ENCODE measurements around the gene GMEB2.
"Not testable (repeated sequence)": the region's sequence is repeated elsewhere in the genome, so short reads cannot be mapped to it uniquely, and the experiment has no call there.

GMEB2 gene

GRCh38 chr20:63626424-63627128 lies at the start of gene GMEB2:
Gene GMEB2 (minus strand): TSS chr20:63627101. CDS start chr20:63619397, 7,704 bp downstream.
- in situ Hi-C loops (cut with HindIII; ENCODE audit: low pct_ligation_motif_present, low sequenced_read_pairs): no loop called here
- H3K4me3 ChIP-seq (ENCODE audit: low read depth, low read length): peak within 1 kb of the TSS; percentile 87
- no peak for TF ChIP-seq CTCF (IDR thresholded peaks at IDR 0.05; ENCODE audit: low read depth, low read length, missing control alignments)
- H3K36me3 ChIP-seq (replicated peaks): no peaks in the 10 kb centered on the region
- H3K27me3 ChIP-seq (replicated peaks): no peaks in the 10 kb centered on the region
- DNase-seq: peak; percentile 7
- H3K27ac ChIP-seq: peak within 1 kb of the TSS; percentile 92

- no peak for DNase-seq
- peaks cover 17% of the 10 kb centered on the region for H3K36me3 ChIP-seq (replicated peaks)
- in situ Hi-C loops (cut with HindIII; ENCODE audit: low pct_ligation_motif_present, low sequenced_read_pairs): loop anchor here (25.0 kb wide), 1 partner anchor 89 kb away; no protein-coding TSS in a partner anchor
Observed at GRCh38 chr20:63675681-63676368, 48.9 kb upstream of the GMEB2 start.

GRCh38 chr20:63673951-63674350 lies 47.0 kb upstream of the GMEB2 start:
- DNase-seq: no peak
- Histone ChIP-seq H3K4me3 (ENCODE audit: low read depth, low read length) (no peak overlapping the region), H3K27me3 (replicated peaks) (no peaks in the 10 kb centered on the region), H3K27ac (no peak overlapping the region), H3K36me3 (replicated peaks) (peaks cover 19% of the 10 kb centered on the region)
- in situ Hi-C loops (cut with HindIII; ENCODE audit: low pct_ligation_motif_present, low sequenced_read_pairs): no loop called here
- TF ChIP-seq CTCF (IDR thresholded peaks at IDR 0.05; ENCODE audit: low read depth, low read length, missing control alignments): no peak

More at GRCh38 chr20:63675681-63676368, 48.9 kb upstream of the GMEB2 start:
- TF ChIP-seq CTCF (IDR thresholded peaks at IDR 0.05; ENCODE audit: low read depth, low read length, missing control alignments): no peak
- no peak overlapping the region for H3K27ac ChIP-seq
- H3K4me3 ChIP-seq (ENCODE audit: low read depth, low read length): no peak overlapping the region
- no peaks in the 10 kb centered on the region for H3K27me3 ChIP-seq (replicated peaks)

- DNase-seq: no peak
- no peak for TF ChIP-seq CTCF (IDR thresholded peaks at IDR 0.05; ENCODE audit: low read depth, low read length, missing control alignments)
- Histone ChIP-seq H3K27ac (no peak overlapping the region), H3K27me3 (replicated peaks) (no peaks in the 10 kb centered on the region), H3K36me3 (replicated peaks) (peaks cover 25% of the 10 kb centered on the region), H3K4me3 (ENCODE audit: low read depth, low read length) (no peak overlapping the region)
- in situ Hi-C loops (cut with HindIII; ENCODE audit: low pct_ligation_motif_present, low sequenced_read_pairs): no loop called here
Observed at GRCh38 chr20:63672666-63673065, 45.8 kb upstream of the GMEB2 start.

- H3K4me3 ChIP-seq (ENCODE audit: low read depth, low read length); DNase-seq; in situ Hi-C loops (cut with HindIII; ENCODE audit: low pct_ligation_motif_present, low sequenced_read_pairs); H3K27me3 ChIP-seq (replicated peaks); H3K27ac ChIP-seq: not testable (repeated sequence)
- H3K36me3 ChIP-seq (replicated peaks): peaks cover 31% of the 10 kb centered on the region
Observed at GRCh38 chr20:63671695-63672094, 44.8 kb upstream of the GMEB2 start.

GRCh38 chr20:63668351-63668750 lies 41.5 kb upstream of the GMEB2 start:
- Histone ChIP-seq H3K27ac (no peak overlapping the region), H3K27me3 (replicated peaks) (no peaks in the 10 kb centered on the region), H3K4me3 (ENCODE audit: low read depth, low read length) (no peak overlapping the region), H3K36me3 (replicated peaks) (peaks cover 26% of the 10 kb centered on the region)
- in situ Hi-C loops (cut with HindIII; ENCODE audit: low pct_ligation_motif_present, low sequenced_read_pairs): no loop called here
- no peak for TF ChIP-seq CTCF (IDR thresholded peaks at IDR 0.05; ENCODE audit: low read depth, low read length, missing control alignments)
- no peak for DNase-seq
